Measurements from ENCODE around the gene TSNAXIP1.

TSNAXIP1 gene

DNA sequence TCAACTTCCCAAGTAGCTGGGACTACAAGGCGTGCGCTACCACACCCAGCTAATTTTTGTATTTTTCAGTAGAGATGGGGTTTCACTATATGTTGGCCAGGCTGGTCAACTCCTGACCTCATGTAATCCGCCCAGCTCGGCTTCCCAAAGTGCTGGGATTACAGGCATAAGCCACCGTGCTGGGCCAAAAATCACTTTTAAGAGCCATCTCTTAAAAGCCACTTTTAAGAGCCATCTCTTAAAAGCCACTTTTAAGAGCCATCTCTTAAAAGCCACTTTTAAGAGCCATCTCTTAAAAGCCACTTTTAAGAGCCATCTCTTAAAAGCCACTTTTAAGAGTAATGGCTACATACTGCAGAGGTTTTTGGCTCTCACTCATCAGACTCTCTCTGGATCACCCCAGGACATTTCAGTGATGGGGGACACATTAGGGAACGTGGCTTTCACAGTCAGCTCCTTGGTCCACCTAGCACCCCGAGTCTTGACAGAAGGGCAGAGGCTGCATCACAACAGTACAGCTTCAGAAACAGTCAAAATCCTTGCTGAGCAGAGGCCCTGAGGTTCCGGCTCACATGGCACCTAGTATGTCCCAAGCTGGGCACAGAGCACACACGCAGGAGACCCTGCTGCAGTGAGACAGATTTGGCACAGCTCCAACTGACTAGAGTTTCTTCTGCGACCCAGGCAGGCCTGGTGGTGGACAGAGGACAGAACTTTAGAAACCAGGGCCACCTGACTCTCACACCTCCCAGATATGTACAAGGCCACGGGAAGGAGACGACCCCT lies 23.9 kb upstream of the TSNAXIP1 start:
- no peak for DNase-seq (ENCODE audit: low read depth in 2 of 2)

DNA sequence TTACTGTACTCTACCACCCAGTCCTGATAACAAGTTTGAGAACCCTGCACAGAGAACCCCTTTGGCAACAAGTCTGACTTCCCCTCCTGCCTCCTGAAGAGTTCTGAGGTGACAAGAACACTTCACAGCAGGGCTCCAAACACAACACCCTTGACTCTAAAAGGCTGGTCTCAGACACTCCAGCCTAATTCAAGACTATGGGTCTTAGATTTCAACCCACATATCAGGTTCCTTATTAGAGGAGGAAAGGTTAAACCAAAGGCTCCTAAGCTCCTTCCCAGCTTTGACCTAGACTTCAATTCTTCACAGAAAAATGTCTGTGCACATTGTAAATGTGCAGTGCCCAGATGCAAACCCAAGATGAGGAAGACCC lies 23.4 kb upstream of the TSNAXIP1 start:
- DNase-seq (ENCODE audit: low read depth in 2 of 2): no peak

DNA sequence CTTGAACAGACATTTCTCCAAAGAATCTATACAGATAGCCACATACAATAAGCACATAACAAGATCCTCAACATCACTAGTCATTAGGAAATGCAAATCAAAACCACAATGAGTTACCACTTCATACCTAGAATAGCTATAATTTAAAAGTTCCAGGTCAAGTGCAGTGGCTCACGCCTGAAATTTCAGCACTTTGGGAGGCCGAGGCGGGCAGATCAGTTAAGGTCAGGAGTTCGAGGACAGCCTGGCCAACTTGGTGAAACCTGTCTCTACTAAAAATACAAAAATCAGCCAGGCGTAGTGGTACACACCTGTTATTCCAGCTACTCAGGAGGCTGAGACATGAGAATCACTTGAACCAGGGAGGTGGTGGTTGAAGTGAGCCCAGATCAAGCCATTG lies 20.2 kb upstream of the TSNAXIP1 start:
- DNase-seq (ENCODE audit: low read depth in 2 of 2): no peak

DNA sequence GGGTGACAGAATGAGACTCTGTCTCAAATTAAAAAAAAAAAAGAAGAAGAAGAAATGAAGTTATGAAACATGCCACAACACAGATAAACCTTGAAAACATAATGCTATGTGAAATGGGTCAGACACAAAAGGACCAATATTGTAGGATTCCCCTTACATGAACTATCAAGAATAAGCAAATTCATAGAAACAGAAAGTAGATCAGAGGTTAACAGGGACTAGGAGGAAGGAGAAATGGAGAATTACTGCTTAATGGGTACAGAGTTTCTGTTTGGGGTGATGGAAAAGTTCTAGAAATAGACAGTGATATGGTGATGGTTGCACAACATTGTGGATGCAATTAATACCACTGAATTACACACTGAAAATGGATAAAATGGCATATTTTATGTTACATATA lies 16.6 kb upstream of the TSNAXIP1 start:
- DNase-seq (ENCODE audit: low read depth in 2 of 2): no peak

DNA sequence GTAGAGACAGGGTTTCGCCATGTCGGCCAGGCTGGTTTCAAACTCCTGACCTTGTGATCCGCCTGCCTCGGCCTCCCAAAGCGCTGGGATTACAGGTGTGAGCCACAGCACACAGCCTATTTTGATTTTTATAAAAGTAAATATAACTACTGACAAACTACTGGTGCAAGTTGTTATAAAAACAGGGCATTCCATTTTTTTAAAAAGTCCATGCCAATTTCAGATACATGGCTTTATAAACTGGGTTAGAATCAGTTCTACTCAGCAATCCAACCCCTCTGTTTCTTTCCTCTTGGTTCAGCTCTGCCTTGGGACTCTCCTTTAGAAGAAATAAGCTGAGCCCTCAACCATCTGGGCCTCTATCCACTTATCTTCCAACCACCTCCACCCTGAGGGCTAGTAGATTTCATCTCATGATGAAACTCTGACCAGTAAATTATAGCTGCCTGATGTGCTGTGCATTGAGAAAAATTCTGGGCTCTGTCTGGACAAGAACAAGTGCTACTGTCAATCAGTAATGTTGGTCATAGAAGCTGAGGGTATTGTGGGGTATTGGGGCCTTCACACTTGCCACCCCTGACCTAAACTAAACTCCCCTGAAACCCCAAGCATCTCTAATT lies 10.5 kb upstream of the TSNAXIP1 start:
- DNase-seq (ENCODE audit: low read depth in 2 of 2): no peak

DNA sequence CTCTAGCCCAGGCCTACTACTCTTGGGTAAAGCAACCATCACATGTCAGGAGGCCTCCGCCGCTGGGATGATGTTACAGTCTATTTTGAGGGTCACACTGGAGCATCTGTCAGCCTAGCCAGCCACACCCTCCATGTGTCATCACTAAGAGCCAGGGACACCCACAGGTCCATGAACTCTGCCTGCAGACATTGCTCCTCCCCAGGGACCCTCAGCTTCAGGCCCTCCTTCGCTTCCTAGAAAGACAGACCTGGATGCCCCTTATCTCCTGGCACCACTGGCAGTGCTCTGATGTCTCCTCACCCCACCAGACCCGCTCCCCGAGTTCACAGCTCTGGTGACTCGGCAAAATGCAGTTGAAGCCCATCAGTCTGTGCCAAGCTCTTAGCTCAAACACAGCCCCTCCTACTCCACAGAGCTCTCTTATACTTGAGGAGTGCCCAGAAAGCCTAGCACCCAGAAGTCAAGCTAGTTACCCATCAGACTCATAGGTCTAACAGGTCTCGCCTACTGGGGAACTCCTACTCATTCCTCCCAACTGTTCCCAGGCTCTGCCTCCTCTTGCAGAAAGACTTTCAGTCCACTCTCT lies 6.3 kb upstream of the TSNAXIP1 start:
- no peak for DNase-seq (ENCODE audit: low read depth in 2 of 2)

DNA sequence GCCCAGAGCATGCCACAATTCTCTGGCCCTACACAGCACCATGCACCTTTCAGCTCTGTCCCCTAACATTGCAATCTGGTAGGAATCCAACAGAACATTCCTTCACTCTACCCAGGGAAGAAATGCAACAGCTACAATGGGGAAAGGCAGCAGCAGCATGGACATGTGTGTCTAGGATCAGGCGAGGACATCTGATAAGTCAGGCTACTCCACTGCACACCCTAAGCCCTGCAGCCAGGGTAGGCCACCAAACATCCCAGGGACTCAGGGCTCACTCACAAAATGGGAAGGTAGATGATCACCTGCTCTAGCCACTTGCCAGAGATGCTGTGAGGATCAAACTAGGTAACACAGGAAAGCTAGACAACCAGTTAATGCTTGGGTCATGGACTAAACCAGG lies 5.4 kb upstream of the TSNAXIP1 start:
- DNase-seq (ENCODE audit: low read depth in 2 of 2): no peak

DNA sequence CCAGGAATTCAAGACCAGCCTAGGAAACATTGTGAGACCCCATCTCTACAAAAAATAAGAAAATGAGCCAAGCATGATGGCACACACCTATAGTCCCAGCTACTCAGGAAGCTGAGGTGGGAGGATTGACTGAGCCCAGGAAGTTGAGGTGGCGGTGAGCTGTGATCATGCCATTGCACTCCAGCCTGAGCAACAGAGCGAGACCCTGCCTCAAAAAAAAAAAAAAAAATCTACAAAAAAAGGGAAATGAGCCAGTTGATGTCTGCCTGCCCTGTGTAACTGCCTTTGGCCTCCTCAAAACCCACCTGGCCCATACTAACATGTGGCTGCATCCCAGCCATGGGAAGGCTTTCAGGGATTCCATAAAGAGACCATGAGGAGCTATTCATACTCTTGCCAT lies 4.8 kb upstream of the TSNAXIP1 start:
- DNase-seq (ENCODE audit: low read depth in 2 of 2): no peak

DNA sequence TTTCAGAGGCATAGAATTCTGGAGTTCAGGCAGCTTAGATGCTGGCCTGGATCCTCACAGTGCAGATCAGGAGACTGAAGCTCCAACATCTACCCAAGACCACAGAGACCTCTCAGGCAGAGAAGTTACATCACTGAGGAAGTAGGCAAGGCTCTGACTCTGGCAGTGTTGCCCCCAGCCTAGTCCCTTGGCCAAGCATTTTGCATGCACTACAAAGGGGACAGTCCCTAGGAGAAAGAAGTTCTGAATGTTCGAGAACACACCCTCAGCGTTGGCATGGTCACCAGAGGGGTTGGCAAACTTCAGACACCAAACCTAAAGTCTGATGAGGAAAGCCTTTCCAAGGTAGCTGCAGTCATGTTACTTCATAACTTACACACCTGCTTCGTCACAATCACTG lies 2.8 kb upstream of the TSNAXIP1 start:
- DNase-seq (ENCODE audit: low read depth in 2 of 2): no peak

DNA sequence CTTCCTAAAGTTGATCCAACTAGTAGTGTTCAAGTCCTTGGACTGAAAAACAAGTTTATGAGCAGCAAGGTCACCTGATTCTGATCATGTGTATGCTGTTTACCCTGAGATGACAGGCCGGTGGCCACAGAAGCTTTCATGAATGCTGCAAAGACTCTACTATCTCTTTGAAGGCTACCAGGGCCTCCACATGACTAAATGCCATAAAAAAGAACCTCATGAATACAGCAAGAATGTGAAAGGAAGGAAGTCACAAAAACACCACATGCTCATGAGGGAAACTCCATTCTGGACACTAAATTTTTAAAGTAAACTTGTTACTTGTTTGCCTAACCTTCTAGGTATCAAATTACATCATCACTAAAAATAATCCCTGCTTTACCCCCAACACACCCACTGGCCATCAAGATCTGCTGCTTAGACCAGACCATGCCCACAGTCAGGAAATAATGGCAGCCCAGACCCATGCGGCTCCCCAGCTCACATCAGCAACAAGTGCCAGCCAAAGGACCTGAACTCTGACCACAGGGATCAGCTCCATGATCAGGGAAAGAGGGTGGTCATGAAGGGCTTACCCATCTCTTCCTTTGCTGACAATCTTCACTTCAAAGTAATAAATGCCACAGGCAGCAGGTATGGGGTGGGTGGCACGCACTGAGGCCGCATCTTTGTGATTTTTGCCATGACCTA lies 1.7 kb upstream of the TSNAXIP1 start:
- DNase-seq (ENCODE audit: low read depth in 2 of 2): no peak

DNA sequence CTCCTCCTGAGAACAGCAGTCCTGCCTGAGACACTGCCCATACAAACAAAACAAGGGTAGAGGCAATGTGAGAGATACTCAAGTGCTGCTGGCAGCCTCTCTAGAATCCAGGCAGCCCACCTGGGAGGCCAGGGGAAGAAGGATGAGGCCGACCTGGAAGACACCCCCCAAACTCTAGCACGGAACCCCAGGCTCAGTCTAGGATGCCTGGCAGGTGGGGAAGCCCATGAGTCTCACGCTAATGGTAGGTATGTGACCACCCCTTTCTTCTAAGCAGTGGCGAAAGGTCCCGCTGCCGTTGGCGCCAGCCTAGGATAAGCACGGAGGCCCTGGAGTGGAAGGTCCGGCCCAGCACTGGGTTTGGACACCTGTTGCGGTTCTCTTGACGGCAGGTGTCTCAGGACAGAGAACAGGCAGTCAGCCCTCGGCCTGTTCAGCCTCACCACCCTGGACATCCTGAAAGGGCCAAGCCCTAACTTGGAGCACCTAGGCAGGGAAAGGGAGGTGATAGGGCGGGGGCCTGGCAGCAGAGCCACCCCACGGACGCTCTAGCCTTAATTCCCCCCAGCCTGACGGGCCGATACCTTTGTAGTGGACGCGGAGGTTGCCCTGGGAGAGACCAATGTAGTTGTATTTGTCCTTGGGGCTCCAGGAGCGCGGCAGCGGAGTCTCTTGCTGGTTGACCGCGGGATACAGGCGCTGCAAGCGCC lies 816 bp upstream of the TSNAXIP1 start:
- DNase-seq (ENCODE audit: low read depth in 2 of 2): no peak

DNA sequence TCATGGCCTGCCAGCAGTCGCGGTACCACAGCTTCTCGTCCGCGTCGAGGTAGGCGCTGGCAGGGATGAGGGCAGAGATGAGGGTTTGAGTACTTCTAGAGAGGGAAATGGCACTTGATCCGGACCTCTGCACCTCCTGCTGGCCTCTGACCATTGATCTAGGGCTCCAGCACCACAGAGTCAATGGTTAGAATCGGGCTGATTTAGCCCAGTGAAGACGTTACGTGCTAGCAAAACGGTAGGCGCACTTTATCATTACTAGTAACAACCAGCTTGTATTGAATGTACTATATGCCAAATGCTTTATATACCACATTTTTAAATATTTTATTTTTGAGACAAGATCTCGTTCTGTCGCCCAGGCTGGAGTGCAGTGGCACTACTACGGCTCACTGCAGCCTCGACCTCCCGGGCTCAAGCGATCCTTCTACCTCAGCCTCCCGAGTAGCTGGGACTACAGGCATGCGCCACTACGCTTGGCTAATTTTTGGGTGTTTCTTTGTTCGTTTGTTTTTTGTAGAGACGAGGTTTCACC lies 526 bp downstream of the TSNAXIP1 start:
- DNase-seq (ENCODE audit: low read depth in 2 of 2): no peak

DNA sequence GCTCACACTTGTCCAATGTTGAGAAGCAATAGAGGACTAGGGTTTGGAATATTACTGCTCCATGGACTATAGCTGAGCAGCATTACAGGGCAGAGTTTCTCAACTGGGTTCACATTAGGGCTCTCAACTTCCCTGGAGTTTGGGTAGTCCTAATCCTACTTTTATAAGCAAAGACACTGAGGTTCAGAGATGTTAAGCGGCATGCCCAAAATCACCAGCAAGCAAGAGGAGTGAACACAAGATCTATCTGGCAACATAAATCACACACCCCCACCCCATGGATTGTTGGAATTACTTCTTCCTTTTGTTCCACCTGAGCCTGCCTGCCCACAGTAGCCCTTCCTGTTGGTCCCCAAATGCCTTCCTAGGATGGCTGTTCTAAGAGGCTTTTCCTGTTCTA lies 5.2 kb downstream of the TSNAXIP1 start:
- DNase-seq (ENCODE audit: low read depth in 2 of 2): no peak

DNA sequence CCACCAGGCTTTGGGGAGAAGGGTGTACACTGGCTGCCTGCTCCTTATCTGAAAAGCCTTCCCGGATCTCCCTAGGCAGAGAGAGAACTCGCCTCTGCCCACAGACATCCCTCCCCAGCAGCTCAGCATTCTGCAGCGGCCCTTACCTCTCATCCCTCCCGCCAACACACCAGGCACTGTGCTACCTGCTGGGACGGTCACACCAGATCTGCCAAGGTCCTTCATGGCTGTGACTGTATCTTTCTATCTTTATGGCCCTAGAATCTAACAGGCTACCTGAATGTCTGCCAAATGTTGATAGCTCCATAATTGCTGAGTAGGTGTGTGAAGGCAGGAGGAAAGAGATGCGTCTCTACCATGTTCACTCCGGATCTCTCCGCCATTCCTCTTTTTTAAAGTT lies 7.9 kb downstream of the TSNAXIP1 start:
- DNase-seq (ENCODE audit: low read depth in 2 of 2): no peak

DNA sequence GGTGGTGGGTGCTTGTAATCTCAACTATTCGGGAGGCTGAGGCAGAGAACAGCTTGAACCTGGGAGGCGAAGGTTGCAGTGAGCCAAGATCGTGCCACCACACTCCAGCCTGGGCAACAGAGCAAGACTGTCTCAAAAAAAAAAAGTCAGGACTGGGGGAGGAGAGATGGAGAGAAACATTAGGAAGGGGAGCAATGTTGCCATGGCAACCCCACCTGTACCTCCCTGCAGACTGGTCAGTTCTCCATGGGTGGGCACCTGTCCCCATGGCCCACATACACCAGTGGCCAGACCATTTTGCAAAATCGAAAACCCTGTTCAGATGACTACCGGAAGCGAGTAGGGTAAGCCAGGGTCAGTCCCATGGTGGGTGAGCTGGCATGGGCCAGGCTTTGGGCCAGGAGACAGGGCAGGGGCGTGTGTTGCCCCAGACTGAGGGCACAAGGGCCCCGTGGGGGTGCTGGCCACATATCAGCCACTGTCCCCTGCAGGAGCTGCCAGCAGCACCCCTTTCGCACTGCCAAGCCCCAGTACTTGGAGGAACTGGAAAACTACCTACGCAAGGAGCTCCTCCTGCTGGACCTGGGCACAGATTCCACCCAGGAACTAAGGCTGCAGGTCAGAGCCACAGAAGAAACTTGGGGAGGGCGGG lies 14.0 kb downstream of the TSNAXIP1 start:
- no peak for DNase-seq (ENCODE audit: low read depth in 2 of 2)

DNA sequence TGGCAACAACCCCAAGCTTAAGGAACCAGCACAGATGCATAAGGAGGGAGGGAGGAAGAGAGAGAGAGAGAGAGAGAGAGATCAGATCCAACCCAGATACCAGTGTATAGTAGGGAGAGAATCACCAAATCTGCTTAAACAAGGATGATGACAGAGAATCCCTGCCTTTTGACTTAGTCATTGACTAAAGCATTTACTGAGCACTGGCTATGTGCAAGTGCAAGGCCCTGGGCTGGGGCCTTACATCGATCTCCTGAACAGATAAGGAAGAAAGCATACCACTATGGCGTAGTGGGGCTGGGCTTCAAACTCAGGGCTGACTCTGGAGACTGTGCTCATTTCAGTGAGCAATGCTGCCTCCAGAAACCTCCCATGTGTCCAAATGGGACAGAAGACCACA lies 15.8 kb downstream of the TSNAXIP1 start:
- DNase-seq (ENCODE audit: low read depth in 2 of 2): no peak

DNA sequence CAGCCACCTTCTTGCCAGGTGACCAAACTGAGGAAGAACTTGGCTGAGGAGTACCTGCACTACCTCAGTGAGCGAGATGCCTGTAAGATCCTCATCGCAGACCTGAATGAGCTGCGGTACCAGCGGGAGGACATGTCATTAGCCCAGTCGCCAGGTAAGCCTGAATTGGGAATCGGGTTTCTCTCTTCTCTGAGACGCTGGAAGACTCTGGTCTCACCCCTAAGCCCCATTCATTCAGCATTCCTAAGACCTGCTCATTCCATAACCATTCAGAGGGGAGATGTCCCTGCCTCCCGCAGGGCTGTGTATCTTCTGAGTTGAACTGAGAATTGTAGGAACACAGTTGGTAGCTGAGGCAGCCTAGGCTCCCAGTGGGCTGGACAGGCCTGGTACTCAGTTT lies 18.4 kb downstream of the TSNAXIP1 start:
- no peak for DNase-seq (ENCODE audit: low read depth in 2 of 2)

DNA sequence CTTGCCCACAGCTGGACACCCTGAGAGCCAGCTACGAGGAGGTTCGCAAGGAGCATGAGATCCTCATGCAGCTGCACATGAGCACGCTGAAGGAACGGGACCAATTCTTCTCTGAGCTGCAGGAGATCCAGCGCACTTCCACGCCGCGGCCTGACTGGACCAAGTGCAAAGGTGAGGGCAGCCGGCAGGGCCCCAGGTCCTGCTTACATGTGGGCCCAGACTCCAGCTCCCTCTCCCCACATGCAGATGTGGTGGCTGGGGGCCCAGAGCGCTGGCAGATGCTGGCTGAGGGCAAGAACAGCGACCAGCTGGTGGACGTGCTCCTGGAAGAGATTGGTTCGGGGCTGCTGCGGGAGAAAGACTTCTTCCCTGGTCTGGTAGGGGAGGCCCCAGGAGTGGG lies 19.2 kb downstream of the TSNAXIP1 start:
- DNase-seq (ENCODE audit: low read depth in 2 of 2): no peak

DNA sequence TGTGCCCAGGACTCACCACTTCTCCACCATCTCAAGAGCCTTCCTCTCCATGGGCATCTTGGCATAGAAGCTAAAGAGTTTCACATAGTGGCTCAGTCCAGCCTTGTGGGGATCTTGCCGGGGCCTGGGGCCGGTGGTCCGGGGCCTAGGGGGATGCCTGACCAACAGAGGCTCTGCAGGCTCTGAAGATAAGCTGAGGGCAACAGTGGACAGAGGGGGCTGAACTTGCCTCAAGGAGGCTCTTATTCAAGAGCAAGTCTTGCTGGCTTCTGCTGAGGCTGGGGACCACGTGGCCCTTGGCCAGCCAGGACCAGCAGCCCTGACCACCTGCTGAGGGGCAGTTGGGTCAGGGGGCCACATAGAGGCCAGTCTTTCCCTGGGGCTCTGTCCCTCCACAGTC lies 22.0 kb downstream of the TSNAXIP1 start:
- DNase-seq (ENCODE audit: low read depth in 2 of 2): no peak

DNA sequence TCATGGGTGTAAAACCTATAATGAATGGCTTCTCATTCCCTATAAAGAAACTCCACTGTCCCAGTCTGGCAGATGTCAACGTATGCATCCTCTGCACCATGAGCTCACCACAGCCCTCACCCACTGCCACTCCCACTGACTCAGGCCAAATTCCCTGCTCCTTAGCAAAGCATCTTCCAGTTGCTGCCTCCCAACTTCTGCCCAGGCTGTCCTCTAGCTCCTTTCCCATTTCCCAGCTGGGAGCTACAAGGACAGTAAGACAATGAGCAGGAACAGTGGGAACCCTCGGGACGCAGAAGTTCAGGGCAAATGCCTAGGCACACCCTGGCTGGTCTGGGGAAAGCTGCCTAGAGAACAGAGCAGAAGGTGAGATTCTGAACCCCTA lies 26.3 kb downstream of the TSNAXIP1 start:
- no peak for DNase-seq (ENCODE audit: low read depth in 2 of 2)

All from stimulated activated CD4-positive, alpha-beta T cell treated with anti-CD3 and anti-CD28 coated beads, Interleukin-4, amount 100 ng/mL, for 48 hours (primary cell).